ENCODE measurements around the gene TEX101.

TEX101 gene

GRCh38 chr19:43447655-43448054, 33.0 kb downstream of the TEX101 start:
- DNase-seq (ENCODE audit: low read depth): no peak

DNA sequence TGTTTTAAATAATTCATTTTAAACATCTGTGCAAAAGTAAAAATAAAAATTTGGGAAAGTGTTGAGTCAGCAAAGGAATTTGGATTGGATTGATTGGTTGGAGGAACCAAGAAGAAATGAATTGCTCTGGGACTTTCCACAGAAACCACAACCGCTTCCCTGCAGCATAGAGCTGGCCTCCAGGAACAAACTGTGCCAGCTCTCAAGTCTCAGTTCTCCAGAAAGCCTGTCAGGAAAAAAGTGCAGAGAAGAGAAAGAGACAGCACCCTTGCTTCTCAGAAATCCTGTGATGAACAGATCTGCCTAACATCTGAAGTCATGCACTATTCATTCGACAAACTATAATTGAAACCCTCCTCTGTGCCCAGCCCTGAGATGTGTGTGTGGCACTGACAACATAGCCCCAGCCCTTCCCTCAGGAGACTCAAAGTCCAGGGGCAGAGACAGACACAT, 35.9 kb downstream of the TEX101 start:
- DNase-seq (ENCODE audit: low read depth): no peak

GRCh38 chr19:43452582-43452981, 37.9 kb downstream of the TEX101 start:
- no peak for DNase-seq (ENCODE audit: low read depth)

GRCh38 chr19:43454031-43454430, 39.3 kb downstream of the TEX101 start:
- no peak for DNase-seq (ENCODE audit: low read depth)

- no peak for DNase-seq (ENCODE audit: low read depth)
Observed at GRCh38 chr19:43455321-43456113, 40.8 kb downstream of the TEX101 start.

- no peak for DNase-seq (ENCODE audit: low read depth)
Observed at GRCh38 chr19:43457809-43458208, 43.1 kb downstream of the TEX101 start.

DNA sequence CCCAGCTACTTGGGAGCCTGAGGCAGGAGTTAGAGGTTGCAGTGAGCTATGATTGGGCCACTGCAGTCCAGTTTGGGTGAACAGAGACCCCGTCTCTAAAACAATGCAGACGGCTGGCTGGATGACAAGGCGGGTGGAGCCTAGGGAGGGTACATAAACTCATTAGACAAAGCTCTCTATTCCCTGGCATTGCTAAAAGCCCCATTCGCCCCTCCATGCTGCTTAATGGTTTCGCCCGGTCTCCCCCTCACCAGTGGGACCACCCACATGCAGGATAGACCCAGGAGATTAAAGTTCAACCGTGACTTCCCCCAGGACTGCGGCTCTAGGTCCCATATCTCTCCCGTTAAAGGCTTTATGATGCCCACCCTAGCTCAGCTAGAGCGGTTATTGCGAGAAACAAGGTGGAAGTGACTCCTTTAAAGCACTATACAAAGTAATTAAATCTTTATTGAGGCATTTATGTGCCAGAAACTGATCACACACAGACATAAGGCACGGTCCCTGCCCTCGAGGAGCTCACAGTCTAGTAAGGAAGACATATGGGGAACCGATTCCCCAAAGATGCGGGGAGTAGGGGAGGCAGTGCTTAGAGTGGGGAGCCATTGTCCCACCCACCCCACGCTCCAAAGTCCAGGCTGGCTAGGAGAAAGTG, 45.8 kb downstream of the TEX101 start:
- DNase-seq (ENCODE audit: low read depth): no peak

- no peak for DNase-seq (ENCODE audit: low read depth)
Observed at GRCh38 chr19:43461303-43461702, 46.6 kb downstream of the TEX101 start.

DNA sequence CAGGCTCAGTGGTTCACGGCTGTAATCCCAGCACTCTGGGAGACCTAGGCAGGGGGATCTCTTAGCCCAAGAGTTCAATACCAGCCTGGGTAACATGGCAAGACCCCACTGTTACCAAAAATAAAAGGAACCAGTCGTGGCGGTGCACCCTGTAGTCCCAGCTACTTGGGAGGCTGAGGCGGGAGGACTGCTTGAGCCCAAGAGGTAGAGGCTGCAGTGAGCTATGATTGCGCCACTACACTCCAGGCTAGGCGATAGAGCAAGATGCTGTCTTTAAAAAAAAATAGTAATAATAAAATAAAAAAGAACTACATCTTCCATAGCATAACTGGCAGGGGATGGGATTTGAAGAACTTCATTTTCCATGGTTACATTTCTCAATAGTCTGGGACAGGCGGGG, 47.7 kb downstream of the TEX101 start:
- DNase-seq (ENCODE audit: low read depth): no peak

DNA sequence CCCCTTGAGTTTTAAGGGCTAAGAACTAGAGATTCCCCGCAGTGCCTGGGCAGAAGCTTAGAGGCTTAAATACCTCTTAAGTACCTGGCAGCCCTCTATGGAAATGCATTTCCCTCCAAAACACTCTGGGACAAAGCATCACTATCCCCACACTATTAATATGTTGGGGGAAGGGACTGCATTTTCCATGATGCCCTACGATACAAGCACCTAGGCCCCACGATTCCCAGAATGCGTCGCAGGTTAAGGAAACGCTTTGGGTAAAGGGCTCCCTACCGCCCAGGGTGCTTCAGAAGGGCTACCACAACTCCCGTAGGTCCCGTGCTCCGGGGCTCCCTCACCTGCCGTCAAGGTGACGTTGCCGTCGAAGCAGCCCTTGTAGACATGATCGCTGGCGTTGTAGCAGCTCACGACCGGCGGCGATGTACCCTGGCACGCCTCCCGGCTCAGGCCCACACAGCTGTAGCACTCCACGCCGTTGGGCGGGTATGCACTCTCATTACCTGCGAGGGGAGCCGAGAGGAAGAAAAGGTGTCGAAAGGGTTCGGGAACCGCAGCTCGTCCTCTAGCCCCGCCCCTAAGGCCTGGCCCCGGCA, 48.2 kb downstream of the TEX101 start:
- no peak for DNase-seq (ENCODE audit: low read depth)

DNA sequence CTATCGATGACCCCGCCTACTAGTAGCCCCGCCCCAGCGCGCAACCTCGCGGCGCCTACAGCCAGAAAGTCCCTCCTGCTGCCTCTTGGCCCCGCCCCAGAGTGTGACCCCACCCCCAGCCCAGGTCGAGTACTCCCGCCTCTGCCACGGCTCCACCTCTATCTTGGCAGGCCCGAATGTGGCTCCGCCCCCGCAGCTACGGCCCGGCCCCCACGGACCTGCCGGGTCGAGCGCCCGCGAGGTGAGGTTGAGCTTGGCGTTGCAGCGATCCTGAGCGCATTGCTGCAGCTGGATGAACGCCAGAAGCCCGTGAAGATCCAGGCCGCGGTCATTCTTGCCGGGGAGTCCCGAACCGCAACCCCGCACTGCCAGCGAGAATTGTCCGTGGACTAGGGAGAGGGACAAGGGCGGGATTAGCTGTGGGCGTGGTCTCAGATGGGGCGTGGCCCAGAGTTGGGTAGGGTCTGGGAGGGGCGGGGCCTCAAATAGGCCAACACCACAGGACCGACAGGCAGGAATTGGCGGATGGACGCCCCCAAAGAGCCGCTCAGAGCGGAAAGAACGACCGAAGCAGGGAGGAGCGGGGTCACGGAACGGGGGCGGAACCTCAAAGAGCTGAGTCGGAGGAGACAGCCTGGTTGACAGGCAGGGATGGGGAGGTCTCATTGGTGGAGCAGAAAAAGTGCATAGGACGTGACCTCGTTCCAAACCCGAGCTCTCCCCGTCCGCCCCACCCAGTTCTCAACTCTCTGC, 48.9 kb downstream of the TEX101 start:
- peak; percentile 99 for DNase-seq (ENCODE audit: low read depth)

GRCh38 chr19:43464134-43464775, 49.6 kb downstream of the TEX101 start:
- DNase-seq (ENCODE audit: low read depth): peak; percentile 67

DNA sequence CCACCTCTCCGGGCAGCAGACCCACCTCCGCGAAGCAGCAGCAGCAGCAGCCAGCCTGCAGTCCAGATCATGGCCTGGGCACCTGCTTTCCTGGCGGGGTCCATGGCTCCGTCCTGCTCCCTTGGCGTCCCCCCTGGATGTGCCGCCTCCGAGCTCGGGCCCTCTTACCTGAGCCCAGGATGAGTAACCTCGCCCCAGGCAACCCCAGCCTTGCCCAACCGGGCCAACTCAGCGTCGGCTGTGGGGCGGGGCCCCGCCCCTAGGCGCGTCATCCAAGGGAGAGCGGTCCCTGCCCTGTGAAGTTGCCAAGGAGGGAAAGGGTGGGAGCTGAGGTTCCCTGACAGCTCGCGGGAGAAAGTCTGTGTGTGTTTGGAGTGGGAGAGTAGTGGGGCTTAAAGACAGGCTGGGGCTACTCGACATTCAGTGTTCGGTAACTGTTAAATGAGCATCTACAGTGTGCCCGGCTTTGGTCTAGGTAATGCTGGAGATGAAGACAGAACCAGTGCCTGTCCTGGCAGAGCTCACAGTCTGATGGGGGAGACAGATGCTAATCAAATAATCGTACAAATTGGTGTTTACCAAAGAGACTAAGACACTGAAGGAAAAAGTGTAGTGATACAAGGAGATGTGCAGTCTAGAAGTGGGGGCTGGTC, 50.9 kb downstream of the TEX101 start, which contains the start of gene LYPD3:
LYPD3 (minus strand) TSS at position 141 of the 653 bp plus-strand sequence; CDS start at position 104, 37 bp downstream.
- DNase-seq (ENCODE audit: low read depth): no peak

- no peak for DNase-seq (ENCODE audit: low read depth)
Observed at GRCh38 chr19:43466793-43467192, 52.1 kb downstream of the TEX101 start.

GRCh38 chr19:43467276-43467675, 52.6 kb downstream of the TEX101 start:
- no peak for DNase-seq (ENCODE audit: low read depth)

DNA sequence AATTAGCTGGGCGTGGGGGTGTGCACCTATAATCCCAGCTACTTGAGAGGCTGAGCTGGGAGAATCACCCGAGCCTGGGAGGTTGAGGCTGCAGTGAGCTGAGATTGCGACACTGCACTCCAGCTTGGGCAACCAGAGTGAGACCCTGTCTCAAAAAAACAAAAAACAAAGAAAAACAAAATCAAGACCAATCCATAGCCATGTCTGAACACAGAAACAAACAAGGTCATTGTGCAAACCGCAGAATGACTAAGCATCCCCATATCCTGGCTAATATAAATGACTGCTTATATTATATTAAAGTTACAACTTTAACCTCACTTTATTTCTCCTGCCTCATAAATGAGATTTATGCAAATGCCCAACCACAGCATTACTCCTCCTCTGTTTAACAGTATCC, 53.0 kb downstream of the TEX101 start:
- DNase-seq (ENCODE audit: low read depth): no peak
